H54 (cell line): ENCODE results near the gene TMEM255A.
A peak's percentile ranks its signal among the peaks of the same experiment; 100 is the strongest.

Experiments
- DNase-seq: peaks from one replicate; pipeline ENCODE4 v3.0.0; 2011; ENCODE audit warnings: low spot score, mixed read lengths; ENCODE audit not compliant: insufficient read length
- FAIRE-seq: peaks from 3 replicates; lab custom pipeline; 2011; peaks lifted over from hg19 to GRCh38; lab: Jason Lieb, UNC
- POLR2A ChIP-seq: IDR thresholded peaks from 2 replicates; pipeline ENCODE4 v1.6.1; 2011; ENCODE audit warnings: low read depth, mild to moderate bottlenecking, low read length

The TMEM255A gene

GRCh38 chrX:120316587-120317283 is 5.5 kb upstream of the TMEM255A start:
- FAIRE-seq (peak; percentile 80), DNase-seq (no peak)
- no peak for TF ChIP-seq POLR2A

DNA sequence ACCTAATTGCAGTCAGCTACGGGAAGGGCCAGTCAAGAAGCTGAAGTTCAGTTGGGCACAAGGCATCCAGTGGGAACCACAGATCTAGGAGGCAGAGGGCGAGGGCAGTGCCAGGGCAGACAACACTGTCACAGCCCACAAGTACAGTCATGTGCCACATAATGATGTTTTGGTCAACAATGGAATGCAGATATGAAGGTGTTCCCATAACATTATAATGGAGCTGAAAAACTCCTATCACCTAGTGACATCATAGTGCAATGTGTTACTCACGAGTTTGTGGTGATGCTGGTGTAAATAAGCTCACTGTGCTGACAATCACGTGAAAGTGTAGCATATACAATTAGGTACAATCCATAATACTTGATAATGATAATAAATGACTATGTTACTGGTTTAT is 4.5 kb upstream of the TMEM255A start:
- no peak for FAIRE-seq
- DNase-seq, result no peak
- TF ChIP-seq POLR2A, result no peak

GRCh38 chrX:120311727-120312063 is 434 bp upstream of the TMEM255A start:
- no peak for FAIRE-seq
- no peak for DNase-seq
- TF ChIP-seq POLR2A, result no peak

GRCh38 chrX:120309873-120310705 is 1.2 kb downstream of the TMEM255A start:
- FAIRE-seq (no peak), DNase-seq (no peak)
- no peak for TF ChIP-seq POLR2A

GRCh38 chrX:120308959-120309872 is 2.0 kb downstream of the TMEM255A start:
- no peak for FAIRE-seq
- TF ChIP-seq POLR2A, result no peak
- no peak for DNase-seq

GRCh38 chrX:120308558-120308957 is 2.7 kb downstream of the TMEM255A start:
- no peak for FAIRE-seq

DNA sequence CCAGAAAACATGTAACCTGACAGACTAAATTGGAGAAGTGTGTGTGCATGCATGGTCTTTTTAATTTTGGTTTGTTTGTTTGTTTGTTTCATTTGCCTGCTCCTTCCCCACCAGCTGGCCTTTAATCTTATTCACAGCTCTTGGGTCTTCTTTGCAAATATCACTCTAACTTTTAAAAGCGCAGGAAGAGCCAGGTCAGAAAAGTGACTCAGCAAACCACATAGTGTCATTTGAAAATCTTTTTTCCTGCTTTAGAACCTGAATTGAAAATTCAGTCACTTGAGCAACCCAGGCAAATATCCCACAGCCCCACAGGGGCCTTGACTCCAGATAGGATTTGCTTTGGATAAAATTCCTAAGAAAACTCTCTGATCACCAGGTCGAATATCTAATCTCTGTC is 4.6 kb downstream of the TMEM255A start:
- FAIRE-seq, result no peak
- no peak for DNase-seq

More at GRCh38 chrX:120308558-120308957, 2.7 kb downstream of the TMEM255A start:
- DNase-seq, result no peak
- TF ChIP-seq POLR2A, result no peak

GRCh38 chrX:120305531-120306141 is 5.6 kb downstream of the TMEM255A start:
- no peak for DNase-seq
- TF ChIP-seq POLR2A, result no peak
- FAIRE-seq, result no peak

More for the DNA sequence above, 4.6 kb downstream of the TMEM255A start:
- TF ChIP-seq POLR2A, result no peak

- TF ChIP-seq POLR2A, result no peak
- FAIRE-seq (no peak), DNase-seq (no peak)
These were observed 7.0 kb downstream of the TMEM255A start for GRCh38 chrX:120304256-120304655.

DNA sequence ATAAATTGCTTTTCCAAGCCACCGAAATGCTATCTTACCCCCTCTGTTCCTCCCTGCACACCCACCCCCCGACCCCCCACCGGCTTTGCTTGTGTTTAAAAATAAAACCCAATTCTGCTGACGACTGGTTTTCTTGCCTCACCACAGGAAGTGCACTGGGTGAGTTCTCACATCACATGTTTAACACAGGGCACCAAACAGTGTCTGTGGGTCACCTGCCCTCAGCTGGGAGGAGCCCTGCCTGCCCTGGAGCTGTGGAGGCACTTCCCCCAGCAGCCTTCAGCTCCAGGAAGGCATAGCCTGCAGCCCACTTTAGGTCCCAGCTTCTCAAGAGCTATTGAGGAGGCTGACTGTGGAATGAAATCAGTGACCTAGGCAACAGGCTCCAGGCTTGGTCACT is 8.8 kb downstream of the TMEM255A start:
- FAIRE-seq (no peak), DNase-seq (no peak)
- TF ChIP-seq POLR2A, result no peak

DNA sequence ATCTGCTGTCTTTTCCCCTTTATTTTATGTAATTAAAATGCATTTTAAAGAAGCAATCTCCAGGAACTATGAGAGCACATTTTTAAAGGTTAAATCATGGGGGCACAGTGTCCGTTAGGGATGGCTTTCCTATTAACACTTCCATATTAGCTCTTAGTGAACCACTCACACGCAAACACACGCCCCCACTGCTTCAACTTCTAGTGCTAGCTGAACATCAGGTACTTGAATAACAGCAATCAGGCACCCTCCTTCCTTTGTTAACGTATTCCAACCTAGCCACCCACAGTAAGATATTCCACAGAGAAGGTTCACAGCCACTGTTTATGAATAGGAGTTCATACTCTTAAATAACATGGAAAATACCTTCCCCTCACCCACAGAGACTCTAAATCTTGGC is 9.3 kb downstream of the TMEM255A start:
- FAIRE-seq, result no peak
- TF ChIP-seq POLR2A, result no peak
- no peak for DNase-seq

- TF ChIP-seq POLR2A, result no peak
- FAIRE-seq, result no peak
These were observed 9.8 kb downstream of the TMEM255A start for GRCh38 chrX:120301497-120301896.

GRCh38 chrX:120299928-120300327 is 11.3 kb downstream of the TMEM255A start:
- no peak for DNase-seq
- TF ChIP-seq POLR2A, result no peak
- no peak for FAIRE-seq

More at GRCh38 chrX:120301497-120301896, 9.8 kb downstream of the TMEM255A start:
- DNase-seq, result no peak

DNA sequence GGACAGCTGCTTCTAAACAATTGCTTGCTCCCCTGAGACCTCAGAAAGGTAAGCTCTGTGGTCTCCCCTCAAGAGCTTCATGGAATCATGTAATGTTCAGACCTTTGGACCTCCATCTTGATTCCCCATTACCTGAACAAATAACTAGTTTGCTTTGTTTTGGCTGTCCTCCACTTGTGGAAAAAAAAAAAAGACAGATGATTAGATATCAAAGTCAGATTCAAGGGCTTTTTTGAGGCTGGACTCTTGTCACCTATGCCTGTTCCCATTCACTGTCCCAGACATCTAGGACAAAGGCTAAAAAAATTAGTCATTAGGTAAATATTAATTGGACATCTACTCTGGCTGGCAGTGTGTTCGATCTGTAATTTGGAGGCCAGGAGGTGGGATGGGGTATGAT is 13.3 kb downstream of the TMEM255A start:
- FAIRE-seq, result no peak
- TF ChIP-seq POLR2A, result no peak
- no peak for DNase-seq
